Panc1 (cell line): ENCODE measurements around the gene RNF145. TPM values are rescaled to one million over a fixed set of nuclear protein-coding genes. Genes with fewer than 3 reads are reported as not detected.

Experiments
- ATAC-seq: fragments of 200-7000 bp; cut with Tn5 transposase; 2 replicates; pipeline ENCODE4 v1.9.1; 2020; ENCODE audit warnings: mild to moderate bottlenecking, moderate library complexity
- Bru-seq: library from RNA; stranded (reverse); fragments of 400-500 nt; gene quantifications from one replicate; lab custom pipeline; 2021; lab: Mats Ljungman, UMichigan
- BruChase-seq, 2 experiments: library from RNA; stranded (reverse); fragments of 400-500 nt; gene quantifications; one replicate each; lab custom pipeline; 2021; lab: Mats Ljungman, UMichigan
- BruUV-seq: library from RNA; stranded (reverse); fragments of 400-500 nt; replicated peaks from 2 replicates; lab custom pipeline; 2021; lab: Mats Ljungman, UMichigan
- CTCF ChIA-PET: fragments of 300-600 bp; sonication (Branson Sonifier 250); formaldehyde crosslinking; loops from one replicate; lab custom pipeline; 2022; ENCODE audit warnings: antibody characterized with exemption; lab: Charles Lee
- POLR2A ChIA-PET: fragments of 300-600 bp; sonication (Branson Sonifier 250); formaldehyde crosslinking; loops from one replicate; lab custom pipeline; 2022; ENCODE audit warnings: antibody characterized with exemption; lab: Charles Lee
- DNase-seq: peaks from one replicate; pipeline ENCODE4 v3.0.0-alpha.2; 2010; ENCODE audit warnings: low read depth, low spot score
- H3K27ac ChIP-seq: 2 replicates; pipeline ENCODE4 v1.5.1; 2011; ENCODE audit warnings: mild to moderate bottlenecking, low read length, inconsistent platforms
- H3K27me3 ChIP-seq: fragments of 200-500 bp; sonication (Bioruptor generic); 2 replicates; pipeline ENCODE4 v1.6.0; 2014; ENCODE audit warnings: low read length, inconsistent platforms; ENCODE audit not compliant: control insufficient read depth, insufficient read depth
- H3K36me3 ChIP-seq: fragments of 200-500 bp; sonication (Bioruptor generic); 2 replicates; pipeline ENCODE4 v1.5.1; 2014; ENCODE audit warnings: inconsistent platforms, mild to moderate bottlenecking, low read length, moderate library complexity; ENCODE audit not compliant: control insufficient read depth, insufficient read depth
- H3K4me1 ChIP-seq: 2 replicates; pipeline ENCODE4 v1.5.1; 2011; ENCODE audit warnings: inconsistent platforms, mild to moderate bottlenecking, low read length, moderate library complexity; ENCODE audit not compliant: control insufficient read depth, insufficient read depth
- H3K4me3 ChIP-seq, 2 experiments: 2 replicates each; pipeline ENCODE4 v1.5.1; 2011 to 2012; ENCODE audit warnings: low read depth in 2 of 2, low read length in 2 of 2, mild to moderate bottlenecking in 2 of 2, inconsistent platforms in 1 of 2, moderate library complexity in 1 of 2
- H3K9me3 ChIP-seq: fragments of 200-500 bp; sonication (Bioruptor generic); 2 replicates; pipeline ENCODE4 v1.5.1; 2014; ENCODE audit warnings: low read depth, mild to moderate bottlenecking, inconsistent platforms, low read length, moderate library complexity; ENCODE audit not compliant: control insufficient read depth, insufficient read depth
- POLR2AphosphoS5 ChIP-seq: IDR thresholded peaks from 2 replicates; pipeline ENCODE4 v1.6.1; 2012; ENCODE audit warnings: mild to moderate bottlenecking, low read depth, low read length, moderate library complexity
- SIN3A ChIP-seq: IDR thresholded peaks from 2 replicates; pipeline ENCODE4 v1.6.1; 2012; ENCODE audit warnings: low read depth, mild to moderate bottlenecking, low read length, moderate library complexity, borderline replicate concordance; ENCODE audit not compliant: insufficient read depth
- TCF7L2 ChIP-seq: IDR thresholded peaks from 2 replicates; pipeline ENCODE4 v1.6.1; 2011; ENCODE audit warnings: mild to moderate bottlenecking, low read depth, low read length, inconsistent platforms
- in situ Hi-C: cut with HindIII; loops from 2 replicates; pipeline ENCODE4 v1.10.0; 2016; ENCODE audit warnings: low sequenced_read_pairs, low pct_unique_long_range_greater_than_20kb
- intact Hi-C: fragments of 100-400 bp; cut with micrococcal nuclease; formaldehyde crosslinking; loops from one replicate; pipeline ENCODE4 v1.10.0; 2022; ENCODE audit not compliant: unreplicated experiment
- long read RNA-seq: library from polyadenylated mRNA; unstranded; transcript quantifications from one replicate; pipeline ENCODE4 v2.0.0, GENCODE V29; 2021; ENCODE audit not compliant: unreplicated experiment
- polyA plus RNA-seq: library from polyadenylated mRNA; unstranded; fragments of >200 nt; gene quantifications from one replicate; pipeline ENCODE4 v1.2.1, GENCODE V29; 2012; ENCODE audit warnings: missing spikeins; ENCODE audit not compliant: insufficient read length
- total RNA-seq: library from RNA; stranded (reverse); gene quantifications from one replicate; pipeline ENCODE4 v1.2.1, GENCODE V29; 2021; ENCODE audit not compliant: unreplicated experiment
- TF ChIP-seq, protein P1 (sequence below): fragments of 450-650 bp; IDR thresholded peaks from 2 replicates; pipeline ENCODE4 v1.5.1; 2017; ENCODE audit warnings: mild to moderate bottlenecking
- TF ChIP-seq, protein P2 (sequence below), 2 experiments: IDR thresholded peaks; 2 replicates each; pipeline ENCODE4 v1.6.1; 2011 to 2012; ENCODE audit warnings: low read depth in 2 of 2, control low read depth in 1 of 2, low read length in 1 of 2, mild to moderate bottlenecking in 1 of 2, moderate library complexity in 1 of 2; ENCODE audit not compliant: insufficient read depth in 1 of 2

RNF145 gene, protein sequence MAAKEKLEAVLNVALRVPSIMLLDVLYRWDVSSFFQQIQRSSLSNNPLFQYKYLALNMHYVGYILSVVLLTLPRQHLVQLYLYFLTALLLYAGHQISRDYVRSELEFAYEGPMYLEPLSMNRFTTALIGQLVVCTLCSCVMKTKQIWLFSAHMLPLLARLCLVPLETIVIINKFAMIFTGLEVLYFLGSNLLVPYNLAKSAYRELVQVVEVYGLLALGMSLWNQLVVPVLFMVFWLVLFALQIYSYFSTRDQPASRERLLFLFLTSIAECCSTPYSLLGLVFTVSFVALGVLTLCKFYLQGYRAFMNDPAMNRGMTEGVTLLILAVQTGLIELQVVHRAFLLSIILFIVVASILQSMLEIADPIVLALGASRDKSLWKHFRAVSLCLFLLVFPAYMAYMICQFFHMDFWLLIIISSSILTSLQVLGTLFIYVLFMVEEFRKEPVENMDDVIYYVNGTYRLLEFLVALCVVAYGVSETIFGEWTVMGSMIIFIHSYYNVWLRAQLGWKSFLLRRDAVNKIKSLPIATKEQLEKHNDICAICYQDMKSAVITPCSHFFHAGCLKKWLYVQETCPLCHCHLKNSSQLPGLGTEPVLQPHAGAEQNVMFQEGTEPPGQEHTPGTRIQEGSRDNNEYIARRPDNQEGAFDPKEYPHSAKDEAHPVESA
- total RNA-seq (81.8 TPM), Bru-seq, nascent RNA (percentile 95 among the genes with signal in this experiment), BruChase-seq, experiment 1, labeled RNA remaining after a 2-hour chase (percentile 92 among the genes with signal in this experiment), BruChase-seq, experiment 2, labeled RNA remaining after a 6-hour chase (percentile 92 among the genes with signal in this experiment)
- polyA plus RNA-seq, result 60.7 TPM
- long read RNA-seq, transcript RNF145-202 (11 exons, 3,613 nt), result major isoform, 5 of 114 reads
- long read RNA-seq, partial matches to known transcripts, result 95 of 114 reads
- long read RNA-seq, other reads (novel, unspliced or antisense), result 14 of 114 reads

DNA sequence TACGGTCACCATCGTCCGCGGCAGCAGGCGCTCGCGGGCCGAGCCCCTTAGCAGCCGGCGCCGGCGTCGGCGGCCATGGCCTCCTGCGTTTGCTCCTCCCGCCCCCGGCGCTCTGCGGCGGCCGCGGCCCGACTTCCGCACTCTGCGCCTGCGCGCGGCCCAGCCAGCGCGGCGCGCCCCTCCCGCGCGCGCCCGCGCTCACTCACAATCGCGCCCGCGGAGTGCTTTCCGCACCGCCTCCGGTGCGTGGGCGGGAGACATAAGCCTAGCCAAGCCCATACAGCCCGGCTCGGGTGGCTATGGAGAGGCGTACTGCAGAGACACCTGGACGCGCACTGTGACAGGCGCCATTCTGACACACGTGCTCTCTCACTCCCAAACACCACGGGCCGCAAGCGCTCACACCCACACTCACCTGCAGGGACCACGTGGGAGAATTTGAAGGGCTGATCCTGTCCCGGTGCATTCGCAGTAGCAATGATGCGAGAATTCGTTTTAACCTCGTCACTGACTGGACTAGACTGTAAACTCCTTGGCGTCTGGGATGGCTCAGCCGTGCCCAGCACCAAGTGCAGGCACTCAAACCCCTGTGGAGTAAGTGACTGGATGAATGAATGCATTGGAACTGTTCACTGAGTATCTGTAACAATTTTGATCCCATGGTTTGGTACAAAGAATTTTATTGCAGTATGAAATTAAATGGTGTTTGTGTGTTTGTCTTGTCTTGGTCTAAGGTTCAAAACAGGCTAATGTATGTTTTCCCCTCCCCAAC is at the start of gene RNF145:
RNF145 (minus strand) TSS at position 116 of the 772 bp plus-strand sequence. CDS start 5,936 bp downstream, outside the sequence.
- H3K4me3 ChIP-seq, result peak within 1 kb of the TSS; percentile 75 to 95
- DNase-seq (peak; percentile 56), ATAC-seq (peak; percentile 84)
- in situ Hi-C loops, result no loop called here
- intact Hi-C loops, result loop anchor here (5.0 kb wide), 1 partner anchor 53 kb away; the partner anchor contains the start of gene UBLCP1
- ChIA-PET CTCF (no interaction called here), POLR2A (interaction anchor here (0.6 kb wide), 1 partner anchor 57 kb away, joined by 3 read pairs; no protein-coding TSS in a partner anchor)
- H3K4me1 ChIP-seq, result peaks cover 40% of the 10 kb centered on the region
- BruUV-seq, result no TSS peak
- peak within 1 kb of the TSS; percentile 89 for H3K27ac ChIP-seq
- H3K9me3 ChIP-seq, result no peaks in the 10 kb centered on the region
- no peaks in the 10 kb centered on the region; the same call in 1 of the 2 replicates for H3K36me3 ChIP-seq
- no peaks in the 10 kb centered on the region for H3K27me3 ChIP-seq
- TF ChIP-seq, protein P1, sequence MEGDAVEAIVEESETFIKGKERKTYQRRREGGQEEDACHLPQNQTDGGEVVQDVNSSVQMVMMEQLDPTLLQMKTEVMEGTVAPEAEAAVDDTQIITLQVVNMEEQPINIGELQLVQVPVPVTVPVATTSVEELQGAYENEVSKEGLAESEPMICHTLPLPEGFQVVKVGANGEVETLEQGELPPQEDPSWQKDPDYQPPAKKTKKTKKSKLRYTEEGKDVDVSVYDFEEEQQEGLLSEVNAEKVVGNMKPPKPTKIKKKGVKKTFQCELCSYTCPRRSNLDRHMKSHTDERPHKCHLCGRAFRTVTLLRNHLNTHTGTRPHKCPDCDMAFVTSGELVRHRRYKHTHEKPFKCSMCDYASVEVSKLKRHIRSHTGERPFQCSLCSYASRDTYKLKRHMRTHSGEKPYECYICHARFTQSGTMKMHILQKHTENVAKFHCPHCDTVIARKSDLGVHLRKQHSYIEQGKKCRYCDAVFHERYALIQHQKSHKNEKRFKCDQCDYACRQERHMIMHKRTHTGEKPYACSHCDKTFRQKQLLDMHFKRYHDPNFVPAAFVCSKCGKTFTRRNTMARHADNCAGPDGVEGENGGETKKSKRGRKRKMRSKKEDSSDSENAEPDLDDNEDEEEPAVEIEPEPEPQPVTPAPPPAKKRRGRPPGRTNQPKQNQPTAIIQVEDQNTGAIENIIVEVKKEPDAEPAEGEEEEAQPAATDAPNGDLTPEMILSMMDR, result no peak
- TF ChIP-seq TCF7L2 (peak; percentile 53; the same call in 1 of the 2 replicates), POLR2AphosphoS5 (0 out of 2 replicates have a peak, but pooled peaks have one; percentile 30), SIN3A (peak; percentile 78; the same call in 1 of the 2 replicates)
- TF ChIP-seq, protein P2, sequence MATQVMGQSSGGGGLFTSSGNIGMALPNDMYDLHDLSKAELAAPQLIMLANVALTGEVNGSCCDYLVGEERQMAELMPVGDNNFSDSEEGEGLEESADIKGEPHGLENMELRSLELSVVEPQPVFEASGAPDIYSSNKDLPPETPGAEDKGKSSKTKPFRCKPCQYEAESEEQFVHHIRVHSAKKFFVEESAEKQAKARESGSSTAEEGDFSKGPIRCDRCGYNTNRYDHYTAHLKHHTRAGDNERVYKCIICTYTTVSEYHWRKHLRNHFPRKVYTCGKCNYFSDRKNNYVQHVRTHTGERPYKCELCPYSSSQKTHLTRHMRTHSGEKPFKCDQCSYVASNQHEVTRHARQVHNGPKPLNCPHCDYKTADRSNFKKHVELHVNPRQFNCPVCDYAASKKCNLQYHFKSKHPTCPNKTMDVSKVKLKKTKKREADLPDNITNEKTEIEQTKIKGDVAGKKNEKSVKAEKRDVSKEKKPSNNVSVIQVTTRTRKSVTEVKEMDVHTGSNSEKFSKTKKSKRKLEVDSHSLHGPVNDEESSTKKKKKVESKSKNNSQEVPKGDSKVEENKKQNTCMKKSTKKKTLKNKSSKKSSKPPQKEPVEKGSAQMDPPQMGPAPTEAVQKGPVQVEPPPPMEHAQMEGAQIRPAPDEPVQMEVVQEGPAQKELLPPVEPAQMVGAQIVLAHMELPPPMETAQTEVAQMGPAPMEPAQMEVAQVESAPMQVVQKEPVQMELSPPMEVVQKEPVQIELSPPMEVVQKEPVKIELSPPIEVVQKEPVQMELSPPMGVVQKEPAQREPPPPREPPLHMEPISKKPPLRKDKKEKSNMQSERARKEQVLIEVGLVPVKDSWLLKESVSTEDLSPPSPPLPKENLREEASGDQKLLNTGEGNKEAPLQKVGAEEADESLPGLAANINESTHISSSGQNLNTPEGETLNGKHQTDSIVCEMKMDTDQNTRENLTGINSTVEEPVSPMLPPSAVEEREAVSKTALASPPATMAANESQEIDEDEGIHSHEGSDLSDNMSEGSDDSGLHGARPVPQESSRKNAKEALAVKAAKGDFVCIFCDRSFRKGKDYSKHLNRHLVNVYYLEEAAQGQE (IDR thresholded peaks at IDR 0.05; ENCODE audit: insufficient read depth in 1 of 2, low read depth in 2 of 2, low read length in 1 of 2), result no peak

DNA sequence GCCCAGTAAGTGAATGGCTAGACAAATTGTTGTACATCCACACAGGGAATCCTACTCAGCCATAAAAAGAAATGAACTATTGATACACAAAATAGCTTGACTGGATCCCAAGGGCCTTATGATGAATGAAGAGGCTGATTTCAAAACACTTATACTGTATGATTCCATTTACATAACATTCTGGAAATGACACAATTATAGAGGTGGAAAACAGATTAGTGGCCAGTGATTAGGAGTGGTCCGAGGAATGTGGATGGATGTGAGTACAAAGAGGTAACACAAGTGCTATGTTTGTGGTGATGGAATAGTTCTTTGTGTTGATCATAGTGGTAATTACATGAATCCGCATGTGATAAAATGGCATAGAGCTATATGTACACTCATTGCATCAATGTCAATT is 49.0 kb upstream of the RNF145 start:
- TF ChIP-seq SIN3A, result no peak
- TF ChIP-seq TCF7L2, result no peak
- no peak for TF ChIP-seq POLR2AphosphoS5
- TF ChIP-seq, protein P1, result no peak
- TF ChIP-seq, protein P2 (IDR thresholded peaks at IDR 0.05; ENCODE audit: insufficient read depth in 1 of 2, low read depth in 2 of 2, low read length in 1 of 2), result no peak
- Histone ChIP-seq H3K27me3 (no peaks in the 10 kb centered on the region; the same call in 1 of the 2 replicates), H3K27ac (no peak overlapping the region), H3K36me3 (peaks cover 3% of the 10 kb centered on the region; the same call in 1 of the 2 replicates), H3K9me3 (no peaks in the 10 kb centered on the region), H3K4me1 (0 out of 2 replicates have a peak, but pooled peaks cover 4% of the 10 kb centered on the region), H3K4me3 (no peak overlapping the region)
- ATAC-seq (no peak), DNase-seq (no peak)
- intact Hi-C loops, result no loop called here
- in situ Hi-C loops, result no loop called here
- POLR2A ChIA-PET, result no interaction called here
- no TSS peak for BruUV-seq
- CTCF ChIA-PET, result interaction anchor here (0.6 kb wide), 1 partner anchor 1161 kb away, joined by 6 read pairs; the partner anchor contains the start of gene SLU7
